Fibroblast of skin of right biceps (primary cell): ENCODE measurements around the gene LIPN.

Experiments
- DNase-seq: peaks from one replicate; pipeline ENCODE4 v3.0.0-alpha.2; 2013

The LIPN gene

GRCh38 chr10:88786032-88786770, 26.4 kb downstream of the LIPN start:
- no peak for DNase-seq

GRCh38 chr10:88787463-88787862, 27.6 kb downstream of the LIPN start:
- no peak for DNase-seq

GRCh38 chr10:88788924-88789323, 29.1 kb downstream of the LIPN start:
- no peak for DNase-seq

GRCh38 chr10:88791924-88792323, 32.1 kb downstream of the LIPN start:
- peak; percentile 36 for DNase-seq

GRCh38 chr10:88792661-88793060, 32.8 kb downstream of the LIPN start:
- DNase-seq = no peak

GRCh38 chr10:88793712-88794299, 34.0 kb downstream of the LIPN start:
- DNase-seq = peak; percentile 64

- DNase-seq = peak; percentile 35
Measured at GRCh38 chr10:88794731-88795130, 34.9 kb downstream of the LIPN start.

- peak; percentile 74 for DNase-seq
Measured at GRCh38 chr10:88800152-88801125, 40.6 kb downstream of the LIPN start.

GRCh38 chr10:88802523-88803285, 42.9 kb downstream of the LIPN start, which contains the start of gene LIPM:
TSS of gene LIPM (plus strand) at chr10:88802730. CDS start at chr10:88802897, 167 bp downstream.
- no peak for DNase-seq

GRCh38 chr10:88803641-88804040, 43.8 kb downstream of the LIPN start:
- no peak for DNase-seq

GRCh38 chr10:88804083-88804812, 44.4 kb downstream of the LIPN start:
- DNase-seq = no peak

- DNase-seq = no peak
Measured at GRCh38 chr10:88805361-88805760, 45.5 kb downstream of the LIPN start.

GRCh38 chr10:88805924-88806323, 46.1 kb downstream of the LIPN start:
- no peak for DNase-seq

GRCh38 chr10:88809621-88810020, 49.8 kb downstream of the LIPN start:
- no peak for DNase-seq

- DNase-seq = peak; percentile 62
Measured at GRCh38 chr10:88810196-88810961, 50.6 kb downstream of the LIPN start.

GRCh38 chr10:88813200-88813599, 53.4 kb downstream of the LIPN start:
- DNase-seq = no peak

- DNase-seq = peak; percentile 45
Measured at GRCh38 chr10:88819290-88819689, 59.5 kb downstream of the LIPN start.

GRCh38 chr10:88820748-88821401, 61.1 kb downstream of the LIPN start:
- peak; percentile 82 for DNase-seq

GRCh38 chr10:88826388-88826787, 66.6 kb downstream of the LIPN start:
- DNase-seq = no peak

GRCh38 chr10:88827671-88828070, 67.9 kb downstream of the LIPN start:
- no peak for DNase-seq

GRCh38 chr10:88828310-88828709, 68.5 kb downstream of the LIPN start:
- no peak for DNase-seq
